ENCODE data around the gene PRR29. TPM values are rescaled to one million over a fixed set of nuclear protein-coding genes. Genes with fewer than 3 reads are reported as not detected.

Gene PRR29
- total and polyA plus RNA-seq, 2 donors (not counting 1 experiment from before 2014, with no cell fraction given): 0.03 TPM; not detected in 1

DNA sequence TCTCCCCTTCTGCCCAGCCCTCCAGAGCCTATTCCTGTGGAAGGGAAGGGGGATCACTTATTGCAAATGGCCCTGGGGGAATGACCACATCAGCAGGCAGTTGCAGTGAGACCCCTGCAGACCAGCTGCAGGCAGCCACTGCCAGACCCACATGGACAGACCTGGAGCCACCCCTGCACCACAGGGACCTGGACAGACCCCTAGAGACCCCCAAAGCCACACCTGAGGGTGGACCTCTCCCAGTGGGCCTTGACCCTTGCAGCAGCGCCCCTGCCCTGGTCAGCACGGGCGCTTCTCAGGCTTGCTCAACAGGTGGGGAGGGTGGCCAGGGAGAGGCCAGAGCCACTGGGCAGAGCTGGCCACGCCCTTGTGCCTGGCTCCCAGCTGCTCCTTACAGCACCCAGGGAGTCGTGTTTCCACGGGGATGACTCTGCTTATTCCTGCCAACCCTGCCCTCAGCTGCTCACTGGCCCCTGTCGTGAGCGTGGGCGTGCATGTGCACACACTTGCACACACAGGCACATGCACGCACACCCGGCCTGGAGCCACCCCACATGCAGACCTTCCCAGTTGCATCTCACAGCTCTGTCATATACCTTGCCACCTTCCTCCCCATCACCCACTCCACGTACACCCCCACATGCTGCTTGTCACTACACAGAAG, 24.1 kb upstream of the PRR29 start:
- Histone ChIP-seq H3K27me3 (replicated peaks in 1 of 4; ENCODE audit: control extremely low read depth in 1 of 4, control insufficient read depth in 3 of 4, insufficient read depth in 4 of 4, low read length in 3 of 4) (peaks cover 0 to 10% (median 4%) of the 10 kb centered on the region in 4 experiments), H3K4me1 (ENCODE audit: control insufficient read depth in 2 of 2, insufficient read depth in 2 of 2, low read length in 2 of 2) (no peaks in the 10 kb centered on the region), H3K36me3 (replicated peaks in 1 of 2; ENCODE audit: control extremely low read depth in 1 of 2, control insufficient read depth in 1 of 2, extremely low read depth in 1 of 2, insufficient read depth in 2 of 2, low read length in 1 of 2) (no peaks in the 10 kb centered on the region), H3K79me2 (ENCODE audit: control insufficient read depth, insufficient read depth, low read length) (no peaks in the 10 kb centered on the region), H4K20me1 (ENCODE audit: control insufficient read depth, insufficient read depth, low read length, poor library complexity, severe bottlenecking) (no peaks in the 10 kb centered on the region), H3K9ac (ENCODE audit: low read length) (no peak overlapping the region), H3K9me3 (ENCODE audit: control extremely low read depth in 1 of 3, control insufficient read depth in 2 of 3, insufficient read depth in 1 of 3, low read length in 2 of 3) (no peaks in the 10 kb centered on the region), H3K27ac (ENCODE audit: low read length in 2 of 2) (no peak overlapping the region), H2AFZ (ENCODE audit: insufficient read depth, low read depth, low read length, poor library complexity, severe bottlenecking) (no peak overlapping the region), H3K4me2 (replicated peaks; ENCODE audit: low read depth, low read length, poor library complexity, severe bottlenecking) (no peak overlapping the region), H3K4me3 (ENCODE audit: control extremely low read depth in 1 of 5, extremely low read depth in 1 of 5, insufficient read depth in 1 of 5, low read depth in 2 of 5, low read length in 4 of 5) (no peak overlapping the region)
- ATAC-seq (ENCODE audit: low read depth) (no peak), DNase-seq (no peak)
- Mint-ChIP-seq H3K4me3 (no peak overlapping the region), H3K27me3 (peaks cover 13% of the 10 kb centered on the region), H3K9me3 (ENCODE audit: insufficient read depth) (no peaks in the 10 kb centered on the region), H3K27ac (no peak overlapping the region), H3K4me1 (no peaks in the 10 kb centered on the region)
- POLR2A ChIA-PET: interaction anchor here (1.1 kb wide), 1 partner anchor 27 kb away, joined by 5 read pairs; no protein-coding TSS in a partner anchor
- no peak for TF ChIP-seq CTCF (IDR thresholded peaks at IDR 0.05)
- no peak for TF ChIP-seq EZH2 (IDR thresholded peaks at IDR 0.05; ENCODE audit: borderline replicate concordance, insufficient read depth, low read depth, low read length, poor library complexity, severe bottlenecking)
- 90% methylated on average over 12 of the region's 12 CpGs for WGBS (ENCODE audit: insufficient coverage)
- CTCF ChIA-PET: no interaction called here
- intact Hi-C loops (cut with micrococcal nuclease): no loop called here

GRCh38 chr17:63974594-63975192, 23.5 kb upstream of the PRR29 start:
- CTCF ChIA-PET: interaction anchor here (1.5 to 2.9 kb wide), 2 partner anchors 11 to 16 kb away, joined by 5 to 7 read pairs; no protein-coding TSS in a partner anchor
- POLR2A ChIA-PET: interaction anchor here (1.0 to 1.1 kb wide), 2 partner anchors 20 to 28 kb away, joined by 5 read pairs; no protein-coding TSS in a partner anchor
- no peak for ATAC-seq (ENCODE audit: low read depth)

More at GRCh38 chr17:63974594-63975192, 23.5 kb upstream of the PRR29 start:
- Histone ChIP-seq H3K4me1 (ENCODE audit: control insufficient read depth in 2 of 2, insufficient read depth in 2 of 2, low read length in 2 of 2) (no peaks in the 10 kb centered on the region), H3K4me2 (replicated peaks; ENCODE audit: low read depth, low read length, poor library complexity, severe bottlenecking) (no peak overlapping the region), H3K36me3 (replicated peaks in 1 of 2; ENCODE audit: control extremely low read depth in 1 of 2, control insufficient read depth in 1 of 2, extremely low read depth in 1 of 2, insufficient read depth in 2 of 2, low read length in 1 of 2) (no peaks in the 10 kb centered on the region), H3K9me3 (ENCODE audit: control extremely low read depth in 1 of 3, control insufficient read depth in 2 of 3, insufficient read depth in 1 of 3, low read length in 2 of 3) (no peaks in the 10 kb centered on the region), H2AFZ (ENCODE audit: insufficient read depth, low read depth, low read length, poor library complexity, severe bottlenecking) (no peak overlapping the region), H3K79me2 (ENCODE audit: control insufficient read depth, insufficient read depth, low read length) (no peaks in the 10 kb centered on the region), H4K20me1 (ENCODE audit: control insufficient read depth, insufficient read depth, low read length, poor library complexity, severe bottlenecking) (no peaks in the 10 kb centered on the region), H3K9ac (ENCODE audit: low read length) (no peak overlapping the region), H3K27ac (ENCODE audit: low read length in 2 of 2) (no peak overlapping the region), H3K4me3 (ENCODE audit: control extremely low read depth in 1 of 5, extremely low read depth in 1 of 5, insufficient read depth in 1 of 5, low read depth in 2 of 5, low read length in 4 of 5) (no peak overlapping the region), H3K27me3 (replicated peaks in 1 of 4; ENCODE audit: control extremely low read depth in 1 of 4, control insufficient read depth in 3 of 4, insufficient read depth in 4 of 4, low read length in 3 of 4) (peaks cover 0 to 10% (median 4%) of the 10 kb centered on the region in 4 experiments)
- no peak overlapping the region for H3K4me3 Mint-ChIP-seq
- no peak overlapping the region for H3K27ac Mint-ChIP-seq
- TF ChIP-seq EZH2 (IDR thresholded peaks at IDR 0.05; ENCODE audit: borderline replicate concordance, insufficient read depth, low read depth, low read length, poor library complexity, severe bottlenecking): no peak
- TF ChIP-seq CTCF (IDR thresholded peaks at IDR 0.05): no peak
- H3K4me1 Mint-ChIP-seq: no peaks in the 10 kb centered on the region
- WGBS (ENCODE audit: insufficient coverage): 88% methylated on average over 8 of the region's 10 CpGs
- H3K9me3 Mint-ChIP-seq (ENCODE audit: insufficient read depth): no peaks in the 10 kb centered on the region
- H3K27me3 Mint-ChIP-seq: peaks cover 13% of the 10 kb centered on the region
- intact Hi-C loops (cut with micrococcal nuclease): no loop called here
- DNase-seq: no peak
